Measurements from ENCODE around the gene RABL6.
"Not testable (repeated sequence)": the region's sequence is repeated elsewhere in the genome, so short reads cannot be mapped to it uniquely, and the experiment has no call there.

RABL6 gene

GRCh38 chr9:136776947-136777346 lies 30.8 kb upstream of the RABL6 start:
- no peak for DNase-seq (ENCODE audit: low spot score)
- TF ChIP-seq, protein P1, sequence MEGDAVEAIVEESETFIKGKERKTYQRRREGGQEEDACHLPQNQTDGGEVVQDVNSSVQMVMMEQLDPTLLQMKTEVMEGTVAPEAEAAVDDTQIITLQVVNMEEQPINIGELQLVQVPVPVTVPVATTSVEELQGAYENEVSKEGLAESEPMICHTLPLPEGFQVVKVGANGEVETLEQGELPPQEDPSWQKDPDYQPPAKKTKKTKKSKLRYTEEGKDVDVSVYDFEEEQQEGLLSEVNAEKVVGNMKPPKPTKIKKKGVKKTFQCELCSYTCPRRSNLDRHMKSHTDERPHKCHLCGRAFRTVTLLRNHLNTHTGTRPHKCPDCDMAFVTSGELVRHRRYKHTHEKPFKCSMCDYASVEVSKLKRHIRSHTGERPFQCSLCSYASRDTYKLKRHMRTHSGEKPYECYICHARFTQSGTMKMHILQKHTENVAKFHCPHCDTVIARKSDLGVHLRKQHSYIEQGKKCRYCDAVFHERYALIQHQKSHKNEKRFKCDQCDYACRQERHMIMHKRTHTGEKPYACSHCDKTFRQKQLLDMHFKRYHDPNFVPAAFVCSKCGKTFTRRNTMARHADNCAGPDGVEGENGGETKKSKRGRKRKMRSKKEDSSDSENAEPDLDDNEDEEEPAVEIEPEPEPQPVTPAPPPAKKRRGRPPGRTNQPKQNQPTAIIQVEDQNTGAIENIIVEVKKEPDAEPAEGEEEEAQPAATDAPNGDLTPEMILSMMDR (conservative IDR thresholded peaks at IDR 0.05; ENCODE audit: low read depth) = no peak
- POLR2A ChIA-PET (ENCODE audit: low non-redundant PET) = no interaction called here
- H3K27ac ChIP-seq = no peak overlapping the region
- CTCF ChIA-PET = interaction anchor here (0.7 to 2.1 kb wide), 7 partner anchors 11 to 287 kb away, joined by 3 to 11 read pairs (median 5); partner anchors contain the start of gene LCN8

DNA sequence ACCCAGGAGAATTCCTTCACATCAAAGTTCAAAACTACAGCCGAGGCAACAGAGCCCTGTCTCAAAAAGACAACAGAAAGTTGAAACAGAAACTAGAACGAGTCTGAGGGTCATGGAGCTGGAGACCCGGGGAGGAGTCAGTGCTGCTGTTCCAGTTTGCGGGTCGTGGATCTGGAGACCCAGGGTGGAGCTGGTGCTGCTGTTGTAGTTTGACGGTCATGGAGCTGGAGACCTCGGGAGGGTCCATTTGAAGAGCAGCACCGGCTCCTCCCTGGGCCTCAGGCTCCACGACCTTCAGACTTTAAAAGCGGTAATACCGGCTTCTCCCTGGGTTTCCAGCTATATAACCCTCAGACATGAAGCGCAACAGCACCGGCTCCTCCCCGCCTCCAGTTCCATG lies 30.4 kb upstream of the RABL6 start:
- no peak for DNase-seq (ENCODE audit: low spot score)
- no peak overlapping the region for H3K27ac ChIP-seq

DNA sequence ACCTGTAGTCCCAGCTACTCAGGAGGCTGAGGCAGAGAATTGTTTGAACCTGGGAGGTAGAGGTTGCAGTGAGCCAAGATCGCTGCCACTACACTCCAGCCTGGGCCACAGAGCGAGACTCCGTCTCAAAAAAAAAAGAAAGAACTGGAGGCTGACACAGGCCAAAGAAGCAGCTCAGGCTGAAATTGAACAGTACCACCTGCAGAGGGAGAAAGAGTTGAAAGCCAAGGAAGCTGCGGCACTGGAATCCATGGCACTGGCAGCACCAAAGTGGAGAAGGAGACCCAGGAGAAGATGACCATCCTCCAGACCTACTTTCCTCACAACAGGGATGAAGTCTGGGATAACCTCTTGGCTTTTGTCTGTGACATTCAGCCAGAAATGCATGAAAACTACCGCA lies 27.9 kb upstream of the RABL6 start:
- CTCF ChIA-PET = interaction anchor here (0.6 to 2.7 kb wide), 4 partner anchors 9 to 342 kb away, joined by 3 to 11 read pairs (median 6); no protein-coding TSS in a partner anchor

More for the DNA sequence above, 30.4 kb upstream of the RABL6 start:
- CTCF ChIA-PET = interaction anchor here (1.0 to 2.1 kb wide), 6 partner anchors 8 to 287 kb away, joined by 4 to 11 read pairs (median 7); partner anchors contain the start of gene LCN8
- TF ChIP-seq, protein P1 (conservative IDR thresholded peaks at IDR 0.05; ENCODE audit: low read depth) = no peak
- POLR2A ChIA-PET (ENCODE audit: low non-redundant PET) = no interaction called here

DNA sequence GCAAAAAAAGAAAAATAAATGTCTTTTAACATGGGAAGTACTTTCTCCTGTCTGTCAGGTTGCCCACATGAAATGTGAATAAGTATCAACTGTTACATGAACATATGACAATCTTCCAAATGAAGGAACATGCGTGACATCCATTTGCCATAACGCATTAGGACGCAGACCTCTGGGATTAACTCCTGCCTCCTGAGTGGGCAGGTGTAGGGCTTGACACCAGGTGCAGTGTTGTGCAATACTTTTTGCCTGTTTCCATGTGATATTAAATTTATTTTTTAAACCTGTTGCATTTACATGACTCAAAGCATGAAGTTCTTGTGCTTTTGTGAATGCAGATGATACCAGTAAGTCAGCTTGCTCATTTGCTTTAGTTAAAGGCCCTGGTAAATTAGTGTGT lies 25.3 kb upstream of the RABL6 start:
- CTCF ChIA-PET = interaction anchor here (1.1 kb wide), 1 partner anchor 55 kb away, joined by 6 read pairs; no protein-coding TSS in a partner anchor
- DNase-seq (ENCODE audit: low spot score) = no peak

More for the DNA sequence above, 27.9 kb upstream of the RABL6 start:
- POLR2A ChIA-PET (ENCODE audit: low non-redundant PET) = no interaction called here
- DNase-seq (ENCODE audit: low spot score) = no peak
- no peak overlapping the region for H3K27ac ChIP-seq
- TF ChIP-seq, protein P1 (conservative IDR thresholded peaks at IDR 0.05; ENCODE audit: low read depth) = no peak

DNA sequence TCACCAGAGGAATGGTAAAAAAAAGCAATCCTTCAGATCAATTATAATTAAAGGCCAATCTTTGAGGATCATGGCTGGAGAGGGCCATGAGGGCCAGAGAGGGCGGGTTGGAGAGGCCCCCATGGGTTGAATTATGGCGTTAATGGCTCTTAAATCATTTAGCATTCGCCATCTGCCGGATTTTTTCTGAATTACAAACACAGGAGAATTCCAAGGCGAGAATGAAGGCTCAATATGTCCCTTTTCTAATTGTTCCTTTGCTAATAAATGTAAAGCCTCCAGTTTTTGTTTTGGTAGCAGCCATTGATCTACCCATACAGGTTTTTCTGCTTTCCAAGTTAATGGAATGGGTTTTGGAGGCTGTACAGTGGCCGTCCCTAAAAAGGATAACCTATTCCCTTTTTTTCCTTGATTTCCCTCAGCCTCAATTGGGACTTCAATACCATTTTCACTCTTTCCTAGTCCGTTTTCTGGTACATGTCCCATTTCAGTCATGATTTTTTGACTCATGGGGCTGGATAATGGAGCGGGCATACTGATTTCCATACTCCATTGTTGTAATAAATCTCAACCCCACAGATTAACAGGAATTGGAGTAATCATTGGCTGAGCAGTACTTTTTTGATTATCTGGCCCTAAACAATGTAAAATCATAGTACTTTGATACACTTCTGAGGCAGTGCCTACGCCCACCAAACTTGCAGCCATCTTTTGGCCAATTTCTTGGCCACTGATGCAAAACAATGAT lies 23.3 kb upstream of the RABL6 start:
- CTCF ChIA-PET = interaction anchor here (0.6 to 0.7 kb wide), 3 partner anchors 206 to 261 kb away, joined by 3 read pairs; no protein-coding TSS in a partner anchor
- POLR2A ChIA-PET (ENCODE audit: low non-redundant PET) = no interaction called here
- no peak overlapping the region for H3K27ac ChIP-seq
- TF ChIP-seq, protein P1 (conservative IDR thresholded peaks at IDR 0.05; ENCODE audit: low read depth) = peak; percentile 90
- DNase-seq (ENCODE audit: low spot score) = peak; percentile 60

More for the DNA sequence above, 25.3 kb upstream of the RABL6 start:
- TF ChIP-seq, protein P1 (conservative IDR thresholded peaks at IDR 0.05; ENCODE audit: low read depth) = no peak
- POLR2A ChIA-PET (ENCODE audit: low non-redundant PET) = no interaction called here
- H3K27ac ChIP-seq = no peak overlapping the region

DNA sequence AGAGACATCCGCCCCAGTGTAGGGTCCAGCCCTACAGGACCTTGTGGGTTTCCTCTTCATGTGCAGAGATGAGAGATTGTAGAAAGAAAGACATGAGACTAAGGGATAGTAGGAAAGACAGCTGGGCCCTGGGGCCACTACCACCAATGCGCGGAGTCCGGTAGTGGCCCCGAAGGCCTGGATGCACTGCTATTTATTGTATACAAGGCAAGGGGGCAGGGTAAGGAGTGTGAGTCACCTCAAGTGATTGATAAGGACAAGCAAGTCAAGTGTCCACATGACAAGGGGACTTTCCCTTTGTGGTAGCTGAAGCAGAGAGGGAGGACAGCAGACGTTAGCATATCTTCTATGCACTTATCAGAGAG lies 22.8 kb upstream of the RABL6 start:
- DNase-seq (ENCODE audit: low spot score) = no peak
- ChIA-PET POLR2A (ENCODE audit: low non-redundant PET) (no interaction called here), CTCF (interaction anchor here (0.7 kb wide), 1 partner anchor 155 kb away, joined by 3 read pairs; no protein-coding TSS in a partner anchor)
- TF ChIP-seq, protein P1 (conservative IDR thresholded peaks at IDR 0.05; ENCODE audit: low read depth) = no peak
- no peak overlapping the region for H3K27ac ChIP-seq

GRCh38 chr9:136785565-136786355 lies 22.0 kb upstream of the RABL6 start:
- DNase-seq (ENCODE audit: low spot score); H3K27ac ChIP-seq; POLR2A ChIA-PET (ENCODE audit: low non-redundant PET): not testable (repeated sequence)
- CTCF ChIA-PET = interaction anchor here (0.6 to 0.8 kb wide), 4 partner anchors 18 to 250 kb away, joined by 3 to 4 read pairs (median 3); no protein-coding TSS in a partner anchor

All from RWPE1 (cell line).